HEK293 (cell line): ENCODE data around the gene STON2.

Experiments used
- IKZF3 ChIP-seq: fragments of 450-650 bp; IDR thresholded peaks from 2 replicates; pipeline ENCODE4 v1.5.0; 2018; ENCODE audit warnings: missing biosample characterization, mild to moderate bottlenecking, missing genetic modification characterization, moderate library complexity
- KLF7 ChIP-seq: fragments of 450-650 bp; formaldehyde crosslinking; IDR thresholded peaks from 2 replicates; pipeline ENCODE4 v1.5.1; 2016; ENCODE audit warnings: missing biosample characterization, missing genetic modification characterization, borderline replicate concordance
- MYNN ChIP-seq: fragments of 450-650 bp; formaldehyde crosslinking; IDR thresholded peaks from 2 replicates; pipeline ENCODE4 v1.5.1; 2016; ENCODE audit warnings: missing biosample characterization, missing genetic modification characterization, borderline replicate concordance
- OSR2 ChIP-seq: fragments of 450-650 bp; formaldehyde crosslinking; IDR thresholded peaks from 2 replicates; pipeline ENCODE4 v1.5.1; 2016; ENCODE audit warnings: missing biosample characterization, missing genetic modification characterization
- YY1 ChIP-seq: fragments of 450-650 bp; formaldehyde crosslinking; IDR thresholded peaks from 2 replicates; pipeline ENCODE4 v1.5.1; 2018; ENCODE audit warnings: missing biosample characterization, missing genetic modification characterization
- ZBTB17 ChIP-seq: fragments of 450-650 bp; formaldehyde crosslinking; IDR thresholded peaks from 2 replicates; pipeline ENCODE4 v1.5.1; 2016; ENCODE audit warnings: missing biosample characterization, missing genetic modification characterization
- ZFHX2 ChIP-seq: fragments of 450-650 bp; formaldehyde crosslinking; conservative IDR thresholded peaks from 2 replicates; pipeline ENCODE4 v1.5.1; 2016; ENCODE audit warnings: missing biosample characterization, missing genetic modification characterization
- ZFP69B ChIP-seq: fragments of 450-650 bp; formaldehyde crosslinking; IDR thresholded peaks from 2 replicates; pipeline ENCODE4 v1.5.1; 2016; ENCODE audit warnings: missing biosample characterization, missing genetic modification characterization
- ZNF174 ChIP-seq: fragments of 450-650 bp; formaldehyde crosslinking; IDR thresholded peaks from 2 replicates; pipeline ENCODE4 v1.5.0; 2017; ENCODE audit warnings: missing biosample characterization, mild to moderate bottlenecking, missing genetic modification characterization
- ZNF311 ChIP-seq: fragments of 450-650 bp; formaldehyde crosslinking; IDR thresholded peaks from 2 replicates; pipeline ENCODE4 v1.5.1; 2017; ENCODE audit warnings: missing biosample characterization, missing genetic modification characterization, borderline replicate concordance
- ZNF394 ChIP-seq: fragments of 450-650 bp; formaldehyde crosslinking; IDR thresholded peaks from 2 replicates; pipeline ENCODE4 v1.5.1; 2016; ENCODE audit warnings: missing biosample characterization, missing genetic modification characterization, mild to moderate bottlenecking, moderate library complexity, borderline replicate concordance
- ZNF416 ChIP-seq: fragments of 450-650 bp; formaldehyde crosslinking; IDR thresholded peaks from 2 replicates; pipeline ENCODE4 v1.5.1; 2016; ENCODE audit warnings: missing biosample characterization, missing genetic modification characterization
- ZNF558 ChIP-seq: fragments of 450-650 bp; formaldehyde crosslinking; IDR thresholded peaks from 2 replicates; pipeline ENCODE4 v1.5.1; 2016; ENCODE audit warnings: missing biosample characterization, missing genetic modification characterization
- ZNF623 ChIP-seq: fragments of 450-650 bp; formaldehyde crosslinking; IDR thresholded peaks from 2 replicates; pipeline ENCODE4 v1.5.1; 2016; ENCODE audit warnings: missing biosample characterization, missing genetic modification characterization
- ZNF768 ChIP-seq: fragments of 450-650 bp; formaldehyde crosslinking; IDR thresholded peaks from 2 replicates; pipeline ENCODE4 v1.5.1; 2018; ENCODE audit warnings: missing biosample characterization, mild to moderate bottlenecking, missing genetic modification characterization
- TF ChIP-seq, protein P1 (sequence below): fragments of 450-650 bp; formaldehyde crosslinking; IDR thresholded peaks from 2 replicates; pipeline ENCODE4 v1.5.1; 2017; ENCODE audit warnings: missing biosample characterization, missing genetic modification characterization
- TF ChIP-seq, protein P2 (sequence below): fragments of 450-650 bp; formaldehyde crosslinking; IDR thresholded peaks from 2 replicates; pipeline ENCODE4 v1.5.1; 2017; ENCODE audit warnings: missing biosample characterization, mild to moderate bottlenecking, missing genetic modification characterization, moderate library complexity
- TF ChIP-seq, protein P3 (sequence below): fragments of 450-650 bp; formaldehyde crosslinking; IDR thresholded peaks from 2 replicates; pipeline ENCODE4 v1.5.1; 2016; ENCODE audit warnings: missing biosample characterization, missing genetic modification characterization
- TF ChIP-seq, protein P4 (sequence below): fragments of 450-650 bp; formaldehyde crosslinking; optimal IDR thresholded peaks from 2 replicates; pipeline ENCODE3; 2016; ENCODE audit warnings: missing biosample characterization, mild to moderate bottlenecking, missing genetic modification characterization
- TF ChIP-seq, protein P5 (sequence below): fragments of 450-650 bp; formaldehyde crosslinking; IDR thresholded peaks from 2 replicates; pipeline ENCODE4 v1.5.1; 2016; ENCODE audit warnings: missing biosample characterization, missing genetic modification characterization, low read depth
- TF ChIP-seq, protein P6 (sequence below): fragments of 450-650 bp; formaldehyde crosslinking; IDR thresholded peaks from 2 replicates; pipeline ENCODE4 v1.5.1; 2016; ENCODE audit warnings: missing biosample characterization, missing genetic modification characterization
- TF ChIP-seq, protein P7 (sequence below): fragments of 450-650 bp; formaldehyde crosslinking; IDR thresholded peaks from 2 replicates; pipeline ENCODE4; 2016; ENCODE audit warnings: missing biosample characterization, missing genetic modification characterization
- TF ChIP-seq, protein P8 (sequence below): fragments of 450-650 bp; formaldehyde crosslinking; IDR thresholded peaks from 2 replicates; pipeline ENCODE4 v1.5.1; 2016; ENCODE audit warnings: missing biosample characterization, missing genetic modification characterization
- TF ChIP-seq, protein P9 (sequence below): fragments of 450-650 bp; formaldehyde crosslinking; IDR thresholded peaks from 2 replicates; pipeline ENCODE4 v1.5.1; 2016; ENCODE audit warnings: missing biosample characterization, missing genetic modification characterization
- TF ChIP-seq, protein P10 (sequence below): fragments of 450-650 bp; formaldehyde crosslinking; IDR thresholded peaks from 2 replicates; pipeline ENCODE4 v1.5.1; 2017; ENCODE audit warnings: missing biosample characterization, missing genetic modification characterization

Gene STON2

DNA sequence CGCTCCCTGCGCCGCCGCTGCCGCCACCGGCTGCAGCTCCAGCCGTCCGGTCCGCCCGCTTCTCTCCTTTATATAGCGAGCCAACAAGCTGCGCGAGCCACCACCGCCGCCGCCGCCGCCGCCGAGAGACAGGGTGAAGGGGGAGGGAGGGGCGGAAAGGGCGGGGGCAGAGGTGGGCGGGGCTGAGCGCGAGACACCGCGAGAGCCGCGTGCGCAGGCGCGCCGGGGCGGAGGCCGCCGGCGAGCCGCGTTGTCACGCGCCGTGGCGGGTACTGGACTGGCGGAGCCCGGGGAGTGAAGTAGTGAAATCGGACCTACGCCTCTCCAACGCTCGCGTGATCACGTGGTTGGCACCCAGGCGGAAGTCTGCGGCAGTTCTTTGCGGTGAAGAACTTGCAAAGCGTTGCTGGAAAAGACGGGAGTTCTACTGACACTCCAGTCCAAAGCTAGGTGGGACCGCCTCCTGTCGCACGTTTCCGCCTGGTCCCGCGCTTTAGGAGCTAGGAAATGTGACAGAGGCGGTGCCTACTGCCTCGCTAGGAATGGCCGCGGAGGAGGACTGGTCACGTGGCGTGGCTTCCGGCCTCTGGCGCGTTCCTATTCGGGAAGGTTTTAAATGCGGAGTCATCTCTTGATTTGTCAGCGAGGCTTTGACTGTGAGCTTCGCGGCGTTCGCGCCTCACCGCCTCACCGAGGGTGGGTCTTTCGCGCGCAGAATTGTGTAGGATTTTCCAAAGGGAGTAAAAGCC lies 179.1 kb downstream of the STON2 start, which contains the start of gene GTF2A1 (continued):
- TF ChIP-seq, protein P1, sequence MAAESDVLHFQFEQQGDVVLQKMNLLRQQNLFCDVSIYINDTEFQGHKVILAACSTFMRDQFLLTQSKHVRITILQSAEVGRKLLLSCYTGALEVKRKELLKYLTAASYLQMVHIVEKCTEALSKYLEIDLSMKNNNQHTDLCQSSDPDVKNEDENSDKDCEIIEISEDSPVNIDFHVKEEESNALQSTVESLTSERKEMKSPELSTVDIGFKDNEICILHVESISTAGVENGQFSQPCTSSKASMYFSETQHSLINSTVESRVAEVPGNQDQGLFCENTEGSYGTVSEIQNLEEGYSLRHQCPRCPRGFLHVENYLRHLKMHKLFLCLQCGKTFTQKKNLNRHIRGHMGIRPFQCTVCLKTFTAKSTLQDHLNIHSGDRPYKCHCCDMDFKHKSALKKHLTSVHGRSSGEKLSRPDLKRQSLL = no peak
- TF ChIP-seq YY1 (tag by site-specific recombination) = peak; percentile 97
- TF ChIP-seq, protein P2, sequence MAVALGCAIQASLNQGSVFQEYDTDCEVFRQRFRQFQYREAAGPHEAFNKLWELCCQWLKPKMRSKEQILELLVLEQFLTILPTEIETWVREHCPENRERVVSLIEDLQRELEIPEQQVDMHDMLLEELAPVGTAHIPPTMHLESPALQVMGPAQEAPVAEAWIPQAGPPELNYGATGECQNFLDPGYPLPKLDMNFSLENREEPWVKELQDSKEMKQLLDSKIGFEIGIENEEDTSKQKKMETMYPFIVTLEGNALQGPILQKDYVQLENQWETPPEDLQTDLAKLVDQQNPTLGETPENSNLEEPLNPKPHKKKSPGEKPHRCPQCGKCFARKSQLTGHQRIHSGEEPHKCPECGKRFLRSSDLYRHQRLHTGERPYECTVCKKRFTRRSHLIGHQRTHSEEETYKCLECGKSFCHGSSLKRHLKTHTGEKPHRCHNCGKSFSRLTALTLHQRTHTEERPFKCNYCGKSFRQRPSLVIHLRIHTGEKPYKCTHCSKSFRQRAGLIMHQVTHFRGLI = no peak
- TF ChIP-seq, protein P3, sequence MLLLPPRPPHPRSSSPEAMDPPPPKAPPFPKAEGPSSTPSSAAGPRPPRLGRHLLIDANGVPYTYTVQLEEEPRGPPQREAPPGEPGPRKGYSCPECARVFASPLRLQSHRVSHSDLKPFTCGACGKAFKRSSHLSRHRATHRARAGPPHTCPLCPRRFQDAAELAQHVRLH = peak; percentile 56
- no peak for TF ChIP-seq ZNF768
- TF ChIP-seq ZBTB17 = peak; percentile 85
- TF ChIP-seq ZFHX2 (tag by site-specific recombination) = peak; percentile 63
- TF ChIP-seq, protein P4, sequence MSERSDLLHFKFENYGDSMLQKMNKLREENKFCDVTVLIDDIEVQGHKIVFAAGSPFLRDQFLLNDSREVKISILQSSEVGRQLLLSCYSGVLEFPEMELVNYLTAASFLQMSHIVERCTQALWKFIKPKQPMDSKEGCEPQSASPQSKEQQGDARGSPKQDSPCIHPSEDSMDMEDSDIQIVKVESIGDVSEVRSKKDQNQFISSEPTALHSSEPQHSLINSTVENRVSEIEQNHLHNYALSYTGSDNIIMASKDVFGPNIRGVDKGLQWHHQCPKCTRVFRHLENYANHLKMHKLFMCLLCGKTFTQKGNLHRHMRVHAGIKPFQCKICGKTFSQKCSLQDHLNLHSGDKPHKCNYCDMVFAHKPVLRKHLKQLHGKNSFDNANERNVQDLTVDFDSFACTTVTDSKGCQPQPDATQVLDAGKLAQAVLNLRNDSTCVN = peak; percentile 85
- TF ChIP-seq KLF7 = peak; percentile 69; the same call in 1 of the 2 replicates
- TF ChIP-seq ZNF558 = no peak
- TF ChIP-seq, protein P5, sequence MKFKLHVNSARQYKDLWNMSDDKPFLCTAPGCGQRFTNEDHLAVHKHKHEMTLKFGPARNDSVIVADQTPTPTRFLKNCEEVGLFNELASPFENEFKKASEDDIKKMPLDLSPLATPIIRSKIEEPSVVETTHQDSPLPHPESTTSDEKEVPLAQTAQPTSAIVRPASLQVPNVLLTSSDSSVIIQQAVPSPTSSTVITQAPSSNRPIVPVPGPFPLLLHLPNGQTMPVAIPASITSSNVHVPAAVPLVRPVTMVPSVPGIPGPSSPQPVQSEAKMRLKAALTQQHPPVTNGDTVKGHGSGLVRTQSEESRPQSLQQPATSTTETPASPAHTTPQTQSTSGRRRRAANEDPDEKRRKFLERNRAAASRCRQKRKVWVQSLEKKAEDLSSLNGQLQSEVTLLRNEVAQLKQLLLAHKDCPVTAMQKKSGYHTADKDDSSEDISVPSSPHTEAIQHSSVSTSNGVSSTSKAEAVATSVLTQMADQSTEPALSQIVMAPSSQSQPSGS (tag by site-specific recombination) = no peak
- TF ChIP-seq ZFP69B (tag by site-specific recombination) = peak; percentile 64; the same call in 1 of the 2 replicates
- peak; percentile 33; the same call in 1 of the 2 replicates for TF ChIP-seq ZNF623 (tag by site-specific recombination)
- TF ChIP-seq, protein P6, sequence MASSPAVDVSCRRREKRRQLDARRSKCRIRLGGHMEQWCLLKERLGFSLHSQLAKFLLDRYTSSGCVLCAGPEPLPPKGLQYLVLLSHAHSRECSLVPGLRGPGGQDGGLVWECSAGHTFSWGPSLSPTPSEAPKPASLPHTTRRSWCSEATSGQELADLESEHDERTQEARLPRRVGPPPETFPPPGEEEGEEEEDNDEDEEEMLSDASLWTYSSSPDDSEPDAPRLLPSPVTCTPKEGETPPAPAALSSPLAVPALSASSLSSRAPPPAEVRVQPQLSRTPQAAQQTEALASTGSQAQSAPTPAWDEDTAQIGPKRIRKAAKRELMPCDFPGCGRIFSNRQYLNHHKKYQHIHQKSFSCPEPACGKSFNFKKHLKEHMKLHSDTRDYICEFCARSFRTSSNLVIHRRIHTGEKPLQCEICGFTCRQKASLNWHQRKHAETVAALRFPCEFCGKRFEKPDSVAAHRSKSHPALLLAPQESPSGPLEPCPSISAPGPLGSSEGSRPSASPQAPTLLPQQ (tag by site-specific recombination) = peak; percentile 85
- peak; percentile 76 for TF ChIP-seq IKZF3 (tag by site-specific recombination)
- no peak for TF ChIP-seq ZNF174 (tag by site-specific recombination)
- TF ChIP-seq ZNF394 (tag by site-specific recombination) = peak; percentile 37; the same call in 1 of the 2 replicates
- TF ChIP-seq, protein P7, sequence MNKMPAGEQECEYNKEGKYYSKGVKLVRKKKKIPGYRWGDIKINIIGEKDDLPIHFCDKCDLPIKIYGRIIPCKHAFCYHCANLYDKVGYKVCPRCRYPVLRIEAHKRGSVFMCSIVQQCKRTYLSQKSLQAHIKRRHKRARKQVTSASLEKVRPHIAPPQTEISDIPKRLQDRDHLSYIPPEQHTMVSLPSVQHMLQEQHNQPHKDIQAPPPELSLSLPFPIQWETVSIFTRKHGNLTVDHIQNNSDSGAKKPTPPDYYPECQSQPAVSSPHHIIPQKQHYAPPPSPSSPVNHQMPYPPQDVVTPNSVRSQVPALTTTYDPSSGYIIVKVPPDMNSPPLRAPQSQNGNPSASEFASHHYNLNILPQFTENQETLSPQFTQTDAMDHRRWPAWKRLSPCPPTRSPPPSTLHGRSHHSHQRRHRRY (tag by site-specific recombination) = no peak
- 0 out of 2 replicates have a peak, but pooled peaks have one; percentile 39 for TF ChIP-seq MYNN (tag by site-specific recombination)
- no peak for TF ChIP-seq OSR2 (tag by site-specific recombination)
- TF ChIP-seq, protein P8, sequence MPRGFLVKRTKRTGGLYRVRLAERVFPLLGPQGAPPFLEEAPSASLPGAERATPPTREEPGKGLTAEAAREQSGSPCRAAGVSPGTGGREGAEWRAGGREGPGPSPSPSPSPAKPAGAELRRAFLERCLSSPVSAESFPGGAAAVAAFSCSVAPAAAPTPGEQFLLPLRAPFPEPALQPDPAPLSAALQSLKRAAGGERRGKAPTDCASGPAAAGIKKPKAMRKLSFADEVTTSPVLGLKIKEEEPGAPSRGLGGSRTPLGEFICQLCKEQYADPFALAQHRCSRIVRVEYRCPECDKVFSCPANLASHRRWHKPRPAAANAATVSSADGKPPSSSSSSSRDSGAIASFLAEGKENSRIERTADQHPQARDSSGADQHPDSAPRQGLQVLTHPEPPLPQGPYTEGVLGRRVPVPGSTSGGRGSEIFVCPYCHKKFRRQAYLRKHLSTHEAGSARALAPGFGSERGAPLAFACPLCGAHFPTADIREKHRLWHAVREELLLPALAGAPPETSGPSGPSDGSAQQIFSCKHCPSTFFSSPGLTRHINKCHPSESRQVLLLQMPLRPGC (tag by site-specific recombination) = peak; percentile 74
- TF ChIP-seq ZNF311 (tag by site-specific recombination) = no peak
- TF ChIP-seq, protein P9, sequence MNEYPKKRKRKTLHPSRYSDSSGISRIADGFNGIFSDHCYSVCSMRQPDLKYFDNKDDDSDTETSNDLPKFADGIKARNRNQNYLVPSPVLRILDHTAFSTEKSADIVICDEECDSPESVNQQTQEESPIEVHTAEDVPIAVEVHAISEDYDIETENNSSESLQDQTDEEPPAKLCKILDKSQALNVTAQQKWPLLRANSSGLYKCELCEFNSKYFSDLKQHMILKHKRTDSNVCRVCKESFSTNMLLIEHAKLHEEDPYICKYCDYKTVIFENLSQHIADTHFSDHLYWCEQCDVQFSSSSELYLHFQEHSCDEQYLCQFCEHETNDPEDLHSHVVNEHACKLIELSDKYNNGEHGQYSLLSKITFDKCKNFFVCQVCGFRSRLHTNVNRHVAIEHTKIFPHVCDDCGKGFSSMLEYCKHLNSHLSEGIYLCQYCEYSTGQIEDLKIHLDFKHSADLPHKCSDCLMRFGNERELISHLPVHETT = no peak
- TF ChIP-seq, protein P10, sequence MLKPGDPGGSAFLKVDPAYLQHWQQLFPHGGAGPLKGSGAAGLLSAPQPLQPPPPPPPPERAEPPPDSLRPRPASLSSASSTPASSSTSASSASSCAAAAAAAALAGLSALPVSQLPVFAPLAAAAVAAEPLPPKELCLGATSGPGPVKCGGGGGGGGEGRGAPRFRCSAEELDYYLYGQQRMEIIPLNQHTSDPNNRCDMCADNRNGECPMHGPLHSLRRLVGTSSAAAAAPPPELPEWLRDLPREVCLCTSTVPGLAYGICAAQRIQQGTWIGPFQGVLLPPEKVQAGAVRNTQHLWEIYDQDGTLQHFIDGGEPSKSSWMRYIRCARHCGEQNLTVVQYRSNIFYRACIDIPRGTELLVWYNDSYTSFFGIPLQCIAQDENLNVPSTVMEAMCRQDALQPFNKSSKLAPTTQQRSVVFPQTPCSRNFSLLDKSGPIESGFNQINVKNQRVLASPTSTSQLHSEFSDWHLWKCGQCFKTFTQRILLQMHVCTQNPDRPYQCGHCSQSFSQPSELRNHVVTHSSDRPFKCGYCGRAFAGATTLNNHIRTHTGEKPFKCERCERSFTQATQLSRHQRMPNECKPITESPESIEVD = no peak
- TF ChIP-seq ZNF416 (tag by site-specific recombination) = no peak
